Breast epithelium (tissue), 3 donors: ENCODE results near the gene RAC3.

ENCODE experiments used
- CTCF ChIP-seq, 3 donors: fragments of 450-650 bp; IDR thresholded peaks; one replicate each; pipeline ENCODE4 v1.5.1; 2016 to 2017; ENCODE audit warnings: antibody characterized with exemption in 3 of 3, mild to moderate bottlenecking in 3 of 3, moderate library complexity in 3 of 3
- POLR2A ChIP-seq: fragments of 450-650 bp; IDR thresholded peaks from one replicate; pipeline ENCODE4 v1.6.1; 2016; ENCODE audit warnings: antibody characterized with exemption, mild to moderate bottlenecking, moderate library complexity
- POLR2AphosphoS5 ChIP-seq, 3 donors: sonication (generic); formaldehyde crosslinking; IDR thresholded peaks; one replicate each; pipeline ENCODE4 v1.6.1; 2017; ENCODE audit warnings: antibody characterized with exemption in 3 of 3

- no peak for TF ChIP-seq POLR2A
- no peak for TF ChIP-seq CTCF (IDR thresholded peaks at IDR 0.05)
- TF ChIP-seq POLR2AphosphoS5 (IDR thresholded peaks at IDR 0.05), result no peak
These were observed 14.5 kb upstream of the RAC3 start for GRCh38 chr17:82016875-82017459.
